Liver (tissue), 9 donors: ENCODE results near the gene KPNA5. TPM values are rescaled to one million over a fixed set of nuclear protein-coding genes. Genes with fewer than 3 reads are reported as not detected.

ENCODE experiments used
- DNase-seq: peaks from one replicate; pipeline ENCODE4 v3.0.0-alpha.2; 2017; ENCODE audit warnings: low spot score
- H3K27ac ChIP-seq, 2 donors: one replicate each; pipeline ENCODE4 v1.7.0; 2013; ENCODE audit warnings: inconsistent platforms in 2 of 2, low read length in 2 of 2, control low read depth in 1 of 2, low read depth in 1 of 2, mild to moderate bottlenecking in 1 of 2
- H3K27me3 ChIP-seq, 4 donors: one replicate each; pipeline versions ENCODE4 v1.6.1 to v1.7.0; 2013; ENCODE audit warnings: low read length in 3 of 4, inconsistent platforms in 1 of 4, mild to moderate bottlenecking in 1 of 4, moderate library complexity in 1 of 4; ENCODE audit not compliant: control insufficient read depth in 4 of 4, insufficient read depth in 4 of 4
- H3K36me3 ChIP-seq, 4 donors: one replicate each; pipeline versions ENCODE4 v1.6.1 to v1.7.0; 2013; ENCODE audit warnings: low read length in 3 of 4, mild to moderate bottlenecking in 3 of 4, low read depth in 1 of 4, moderate library complexity in 1 of 4; ENCODE audit not compliant: control insufficient read depth in 4 of 4, insufficient read depth in 3 of 4
- H3K4me1 ChIP-seq, 4 donors: one replicate each; pipeline versions ENCODE4 v1.6.1 to v1.7.0; 2013; ENCODE audit warnings: low read length in 3 of 4, mild to moderate bottlenecking in 3 of 4, moderate library complexity in 1 of 4; ENCODE audit not compliant: control insufficient read depth in 4 of 4, insufficient read depth in 4 of 4
- H3K4me3 ChIP-seq, 3 donors: one replicate each; pipeline versions ENCODE4 v1.6.1 to v1.7.0; 2013; ENCODE audit warnings: low read length in 3 of 3, control low read depth in 1 of 3, low read depth in 1 of 3, mild to moderate bottlenecking in 1 of 3
- H3K9ac ChIP-seq, 2 donors: one replicate each; pipeline ENCODE4 v1.7.0; 2013; ENCODE audit warnings: low read length in 2 of 2, mild to moderate bottlenecking in 2 of 2, moderate library complexity in 2 of 2, control low read depth in 1 of 2, low read depth in 1 of 2
- H3K9me3 ChIP-seq, 4 donors: one replicate each; pipeline versions ENCODE4 v1.6.1 to v1.7.0; 2013; ENCODE audit warnings: low read length in 3 of 4; ENCODE audit not compliant: control insufficient read depth in 4 of 4
- ATF3 ChIP-seq: IDR thresholded peaks from 2 replicates; pipeline ENCODE4 v1.6.1; 2016; ENCODE audit warnings: antibody characterized with exemption
- CTCF ChIP-seq: fragments of 150-350 bp; IDR thresholded peaks from 2 replicates; pipeline ENCODE4 v1.5.1; 2017; ENCODE audit warnings: improper control_type of control experiment, low read depth, low read length; ENCODE audit not compliant: missing input control
- EGR1 ChIP-seq, 2 donors: IDR thresholded peaks; 2 replicates each; pipeline ENCODE4 v1.6.1; 2016 to 2018; ENCODE audit warnings: antibody characterized with exemption in 2 of 2, low read depth in 2 of 2
- FOXA1 ChIP-seq: IDR thresholded peaks from 2 replicates; pipeline ENCODE4 v1.6.1; 2016; ENCODE audit warnings: antibody characterized with exemption
- FOXA2 ChIP-seq: IDR thresholded peaks from 2 replicates; pipeline ENCODE4 v1.6.1; 2016; ENCODE audit warnings: antibody characterized with exemption
- GABPA ChIP-seq, 2 donors: IDR thresholded peaks in 1 of 2; conservative IDR thresholded peaks in 1 of 2; 2 replicates each; pipeline ENCODE4 v1.6.1; 2016; ENCODE audit warnings: antibody characterized with exemption in 2 of 2, mild to moderate bottlenecking in 1 of 2, moderate library complexity in 1 of 2
- HNF4A ChIP-seq, 2 donors: conservative IDR thresholded peaks; 2 replicates each; pipeline ENCODE4 v1.6.1; 2016; ENCODE audit warnings: antibody characterized with exemption in 2 of 2, mild to moderate bottlenecking in 2 of 2
- HNF4G ChIP-seq: IDR thresholded peaks from 2 replicates; pipeline ENCODE4 v1.6.1; 2016; ENCODE audit warnings: antibody characterized with exemption
- JUND ChIP-seq, 2 donors: IDR thresholded peaks; 2 replicates each; pipeline ENCODE4 v1.6.1; 2016; ENCODE audit warnings: antibody characterized with exemption in 2 of 2
- MAX ChIP-seq: IDR thresholded peaks from 2 replicates; pipeline ENCODE4 v1.6.1; 2016; ENCODE audit warnings: antibody characterized with exemption
- NR2F2 ChIP-seq: IDR thresholded peaks from 2 replicates; pipeline ENCODE4 v1.6.1; 2016; ENCODE audit warnings: antibody characterized with exemption
- RAD21 ChIP-seq, 2 donors: IDR thresholded peaks; 2 replicates each; pipeline ENCODE4 v1.6.1; 2016; ENCODE audit warnings: antibody characterized with exemption in 2 of 2, mild to moderate bottlenecking in 2 of 2
- REST ChIP-seq: IDR thresholded peaks from 2 replicates; pipeline ENCODE4 v1.6.1; 2016; ENCODE audit warnings: antibody characterized with exemption, mild to moderate bottlenecking
- RXRA ChIP-seq, 2 donors: IDR thresholded peaks; 2 replicates each; pipeline ENCODE4 v1.6.1; 2017 to 2018; ENCODE audit warnings: antibody characterized with exemption in 2 of 2, mild to moderate bottlenecking in 1 of 2
- SP1 ChIP-seq: IDR thresholded peaks from 2 replicates; pipeline ENCODE4 v1.6.1; 2018; ENCODE audit warnings: antibody characterized with exemption, mild to moderate bottlenecking
- TAF1 ChIP-seq: conservative IDR thresholded peaks from 2 replicates; pipeline ENCODE4 v1.6.1; 2016; ENCODE audit warnings: antibody characterized with exemption, mild to moderate bottlenecking
- YY1 ChIP-seq: IDR thresholded peaks from 2 replicates; pipeline ENCODE4 v1.6.1; 2016; ENCODE audit warnings: antibody characterized with exemption, mild to moderate bottlenecking
- WGBS: extraction: QIAGEN DNeasy Blood & Tissue Kit; methylation state at CpG from one replicate; pipeline ENCODE4 v1.1.7; 2013; 5-methylcytosine and 5-hydroxymethylcytosine counted together
- polyA plus RNA-seq, 2 donors: library from polyadenylated mRNA; stranded (reverse) in 1 of 2; unstranded in 1 of 2; fragments of 200-250 nt in 1 of 2; fragments of >200 nt in 1 of 2; fragmentation: Nextera tagmentation in 1 of 2; extraction: Ambion mirVana in 1 of 2; gene quantifications; one replicate each; pipeline versions ENCODE4 v1.2.1 to v1.2.3, GENCODE V29; 2013 to 2015
- total RNA-seq, 2 donors: library from RNA; depleted of rRNA; stranded (reverse); fragments of >200 nt; gene quantifications; one replicate each; pipeline ENCODE4 v1.2.3, GENCODE V29; 2014
- donor health status: healthy.
- donor health status: healthy.
- donor health status: healthy.
- donor health status: healthy.
- donor health status: healthy.

KPNA5 gene
- total and polyA plus RNA-seq, 4 donors: 0.63 to 3.6 (median 2.3) TPM

GRCh38 chr6:116764629-116764960 lies 83.6 kb downstream of the KPNA5 start:
- 19% methylated on average over 19 of the region's 19 CpGs for WGBS
- Histone ChIP-seq H3K27ac (no peak overlapping the region), H3K9ac (no peak overlapping the region), H3K9me3 (no peaks in the 10 kb centered on the region), H3K4me1 (peaks cover 3 to 13% (median 10%) of the 10 kb centered on the region in 4 donors), H3K4me3 (peak overlapping the region in 2 of 3 donors; percentile 48 to 51), H3K36me3 (no peaks in the 10 kb centered on the region), H3K27me3 (peaks cover 0 to 12% (median 3%) of the 10 kb centered on the region in 4 donors)
- TF ChIP-seq FOXA1 (no peak), ATF3 (no peak), EGR1 (IDR thresholded peaks at IDR 0.05; ENCODE audit: low read depth in 2 of 2) (no peak), NR2F2 (no peak), SP1 (no peak)
- no peak for DNase-seq

GRCh38 chr6:116764961-116765841 lies 84.2 kb downstream of the KPNA5 start, which contains the start of gene FAM162B:
Gene FAM162B (minus strand): TSS chr6:116765719. CDS start chr6:116765576, 143 bp downstream.
- peaks cover 0 to 12% (median 3%) of the 10 kb centered on the region in 4 donors for H3K27me3 ChIP-seq
- DNase-seq: no peak
- no peak within 1 kb of the TSS for H3K9ac ChIP-seq
- TF ChIP-seq MAX (no peak), GABPA (IDR thresholded peaks at IDR 0.05 in 1 of 2, conservative IDR thresholded peaks at IDR 0.05 in 1 of 2) (no peak), FOXA1 (no peak), TAF1 (no peak), NR2F2 (no peak), RAD21 (IDR thresholded peaks at IDR 0.05) (no peak), ATF3 (no peak), JUND (IDR thresholded peaks at IDR 0.05) (no peak), EGR1 (IDR thresholded peaks at IDR 0.05; ENCODE audit: low read depth in 2 of 2) (no peak)
- peak within 1 kb of the TSS in 2 of 3 donors; percentile 48 to 51 for H3K4me3 ChIP-seq
- peaks cover 3 to 13% (median 10%) of the 10 kb centered on the region in 4 donors for H3K4me1 ChIP-seq
- no peaks in the 10 kb centered on the region for H3K9me3 ChIP-seq
- 3% methylated on average over 89 of the region's 89 CpGs for WGBS
- no peak within 1 kb of the TSS for H3K27ac ChIP-seq
- H3K36me3 ChIP-seq: no peaks in the 10 kb centered on the region

GRCh38 chr6:116766506-116767176 lies 85.6 kb downstream of the KPNA5 start:
- H3K27ac ChIP-seq: no peak overlapping the region
- TF ChIP-seq NR2F2: no peak
- TF ChIP-seq HNF4G: no peak
- no peak for TF ChIP-seq YY1
- no peak for TF ChIP-seq CTCF
- TF ChIP-seq RAD21 (IDR thresholded peaks at IDR 0.05): no peak
- no peak for TF ChIP-seq RXRA (IDR thresholded peaks at IDR 0.05)
- TF ChIP-seq FOXA1: no peak
- TF ChIP-seq REST: no peak
- no peak for TF ChIP-seq TAF1
- no peak for TF ChIP-seq GABPA (IDR thresholded peaks at IDR 0.05 in 1 of 2, conservative IDR thresholded peaks at IDR 0.05 in 1 of 2)
- no peak for TF ChIP-seq MAX
- no peak for TF ChIP-seq EGR1 (IDR thresholded peaks at IDR 0.05; ENCODE audit: low read depth in 2 of 2)
- no peak for TF ChIP-seq FOXA2
- no peak for TF ChIP-seq JUND (IDR thresholded peaks at IDR 0.05)
- TF ChIP-seq HNF4A (conservative IDR thresholded peaks at IDR 0.05): no peak
- no peak for TF ChIP-seq ATF3
- no peak for TF ChIP-seq SP1

More at GRCh38 chr6:116766506-116767176, 85.6 kb downstream of the KPNA5 start:
- no peak for DNase-seq
- Histone ChIP-seq H3K9ac (no peak overlapping the region), H3K4me3 (no peak overlapping the region), H3K27me3 (peaks cover 0 to 13% (median 3%) of the 10 kb centered on the region in 4 donors), H3K36me3 (no peaks in the 10 kb centered on the region), H3K9me3 (no peaks in the 10 kb centered on the region), H3K4me1 (peaks cover 3 to 13% (median 10%) of the 10 kb centered on the region in 4 donors)
- WGBS: 69% methylated on average over 5 of the region's 5 CpGs
